HG03342 (cell line): ENCODE results near the gene CREB5.
"Not testable (repeated sequence)": the region's sequence is repeated elsewhere in the genome, so short reads cannot be mapped to it uniquely, and the experiment has no call there.

ENCODE experiments used
- ATAC-seq: cut with Tn5 transposase; IDR thresholded peaks from one replicate; pipeline ENCODE4 v1.9.1; 2021; ENCODE audit warnings: mild to moderate bottlenecking, moderate library complexity; ENCODE audit not compliant: unreplicated experiment

Gene CREB5

DNA sequence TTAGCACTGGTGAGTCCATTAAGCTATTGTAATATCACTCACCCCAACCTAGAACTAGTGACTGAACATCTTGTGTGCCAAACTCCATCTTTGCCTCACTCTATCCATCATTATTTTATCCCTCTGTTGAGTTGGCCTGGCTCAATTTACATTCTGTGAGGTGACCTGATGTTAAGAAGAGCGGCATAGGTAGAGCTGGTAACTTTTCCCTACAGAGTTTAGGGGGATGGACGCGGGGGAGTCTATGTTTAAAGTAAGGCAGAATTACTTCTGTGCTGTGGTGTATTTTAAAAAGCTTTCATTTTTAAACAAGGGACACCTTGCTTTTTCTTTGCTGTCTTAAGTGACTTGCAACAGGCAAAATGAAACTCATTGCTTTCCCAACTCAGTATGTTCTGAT is 186.3 kb downstream of the CREB5 start:
- ATAC-seq = no peak

GRCh38 chr7:28599411-28599810 is 187.1 kb downstream of the CREB5 start:
- ATAC-seq = no peak

- ATAC-seq = no peak
These were observed 190.0 kb downstream of the CREB5 start for GRCh38 chr7:28602282-28602681.

- ATAC-seq = no peak
These were observed 193.2 kb downstream of the CREB5 start for GRCh38 chr7:28605427-28606085.

DNA sequence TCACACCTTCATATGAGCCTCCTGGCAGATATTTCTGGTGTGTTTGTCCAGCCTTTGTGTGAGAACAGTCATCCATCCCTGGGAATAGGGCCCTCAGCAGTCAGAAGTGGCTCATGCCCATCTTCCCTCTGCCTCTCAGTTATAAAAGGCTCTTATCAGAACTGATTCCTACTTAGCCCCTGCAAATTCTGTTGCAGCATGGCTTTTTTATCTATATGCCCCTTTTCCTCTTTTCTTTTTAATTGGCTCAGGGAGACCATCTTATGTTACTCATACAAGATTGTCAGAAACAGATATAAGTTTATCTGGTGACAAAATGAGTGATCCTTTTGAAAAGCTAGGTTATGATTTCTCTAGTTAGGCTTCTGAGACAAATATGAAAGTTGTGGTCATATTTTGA is 194.1 kb downstream of the CREB5 start:
- ATAC-seq = no peak

- ATAC-seq = no peak
These were observed 195.5 kb downstream of the CREB5 start for GRCh38 chr7:28607855-28608193.

DNA sequence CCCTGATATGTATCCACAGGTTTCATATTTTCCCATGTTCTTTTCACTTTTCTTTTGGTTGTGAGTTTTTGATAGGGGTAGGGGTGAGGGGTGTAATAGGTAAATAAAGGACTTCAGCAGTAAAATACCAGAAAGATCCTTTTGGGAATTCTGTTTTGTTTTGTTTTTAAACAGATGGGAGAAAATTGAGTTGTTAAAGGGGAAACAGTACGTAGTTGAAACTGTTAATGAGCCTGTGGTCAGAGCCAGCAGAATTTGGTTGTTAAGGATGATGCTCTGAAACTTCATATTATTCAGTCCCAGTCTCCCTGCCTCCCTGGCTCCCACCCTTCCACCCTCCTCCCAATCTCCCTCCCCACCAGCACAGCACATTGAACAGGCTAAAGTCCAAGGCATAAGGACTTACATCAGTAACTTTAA is 195.9 kb downstream of the CREB5 start:
- no peak for ATAC-seq

- no peak for ATAC-seq
These were observed 196.4 kb downstream of the CREB5 start for GRCh38 chr7:28608731-28609130.

DNA sequence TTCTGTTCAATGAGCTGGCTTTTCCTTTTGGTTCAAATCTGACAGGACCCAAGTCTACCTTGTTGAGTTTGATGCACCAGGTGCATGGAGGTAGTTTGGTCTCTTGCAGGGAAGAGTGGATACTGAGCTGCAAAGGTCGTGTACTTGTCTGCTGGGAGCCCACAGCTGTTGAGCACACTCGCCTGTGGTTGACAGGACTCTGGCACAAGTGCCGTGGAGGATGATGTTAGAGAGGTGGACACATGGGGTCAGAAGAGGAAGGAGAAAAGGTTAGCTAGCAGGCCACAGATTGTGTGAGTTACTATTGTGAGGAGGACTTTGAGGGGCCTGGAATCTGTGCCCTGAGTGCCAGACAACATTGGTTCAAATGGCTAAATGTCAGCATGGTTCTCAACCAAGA is 197.3 kb downstream of the CREB5 start:
- no peak for ATAC-seq

- not testable (repeated sequence) for ATAC-seq
These were observed 199.1 kb downstream of the CREB5 start for GRCh38 chr7:28611399-28611897.

DNA sequence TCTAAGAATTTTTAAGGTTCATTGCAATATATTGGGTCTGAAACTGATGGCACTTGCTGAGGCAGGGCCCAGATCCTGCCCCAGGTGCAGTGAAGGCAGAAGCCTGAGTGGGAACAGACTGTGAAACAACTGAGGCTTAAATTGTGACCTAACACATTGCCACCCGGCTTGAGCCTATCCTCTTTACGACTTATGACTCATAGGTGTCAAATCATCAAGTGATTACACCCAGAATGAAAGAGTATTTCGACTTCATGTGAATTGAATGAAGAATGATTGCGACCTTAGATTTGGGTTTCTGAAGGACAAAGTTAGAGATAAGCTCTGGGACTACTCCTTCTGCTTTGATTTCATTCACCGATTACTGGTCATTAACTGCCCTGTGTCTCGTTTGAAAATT is 200.9 kb downstream of the CREB5 start:
- no peak for ATAC-seq

DNA sequence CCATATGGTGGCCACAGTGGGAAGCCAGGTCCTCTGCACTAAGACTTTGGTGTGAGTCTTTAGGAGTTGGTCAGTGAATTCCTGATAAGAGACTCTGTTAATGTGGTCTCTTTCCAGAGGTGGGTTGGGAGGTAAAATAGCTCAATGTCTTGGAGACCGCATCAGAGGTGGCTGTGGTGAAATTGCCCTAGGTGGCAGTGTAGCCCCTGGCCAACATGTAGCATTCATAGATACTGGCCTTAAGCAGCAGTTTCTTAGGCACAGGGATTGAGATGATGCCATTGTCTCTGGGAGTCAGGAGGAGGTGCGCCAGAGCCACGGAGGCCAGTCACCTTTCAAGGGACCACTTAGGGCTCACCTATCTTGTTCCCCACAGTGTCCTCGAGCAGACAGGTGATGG is 202.8 kb downstream of the CREB5 start:
- no peak for ATAC-seq

DNA sequence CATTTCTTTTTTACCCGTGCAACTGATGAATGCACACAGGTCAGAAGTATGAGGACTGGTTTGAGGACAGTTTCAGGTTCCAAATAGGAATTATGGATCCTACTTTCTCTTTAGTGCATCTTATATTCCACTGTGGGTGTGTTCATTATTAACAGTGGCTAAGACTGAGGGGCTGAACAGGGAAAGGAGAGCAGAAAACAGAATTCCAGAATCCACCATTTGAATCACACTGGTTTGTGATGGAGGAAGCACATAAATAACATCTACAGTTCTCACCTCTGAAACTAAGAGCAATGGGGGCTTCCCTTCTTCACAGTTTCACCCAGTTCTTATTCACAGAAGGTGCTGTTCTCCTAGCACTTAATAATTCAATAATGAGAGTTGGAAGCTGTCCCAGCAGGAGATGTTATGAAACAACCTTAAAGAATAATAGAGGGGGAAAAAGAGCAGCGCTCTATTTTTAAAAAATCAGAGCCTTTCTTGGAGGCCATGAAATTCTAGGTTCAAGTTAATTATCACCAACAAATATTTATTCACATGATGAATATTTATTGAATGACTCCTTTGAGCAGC is 205.1 kb downstream of the CREB5 start:
- ATAC-seq = no peak

DNA sequence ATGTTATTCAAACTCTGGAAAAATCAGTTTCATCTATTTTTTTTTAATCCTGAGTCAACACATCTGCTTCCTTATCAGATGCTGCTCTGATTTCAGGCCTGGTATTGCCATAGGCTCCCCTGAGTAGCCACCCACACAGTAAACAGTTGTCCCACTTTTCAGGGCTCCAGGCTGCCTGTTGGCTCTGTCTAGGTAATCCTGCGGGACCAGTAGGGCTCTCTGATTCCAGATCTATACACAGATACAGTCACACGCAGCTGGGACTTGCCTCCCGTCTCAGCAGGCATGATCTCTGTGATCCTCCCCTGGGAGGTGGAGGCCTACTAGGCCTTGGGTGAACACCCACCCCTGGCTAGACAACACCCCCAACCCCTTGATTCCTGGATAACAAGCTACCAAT is 206.1 kb downstream of the CREB5 start:
- no peak for ATAC-seq

- no peak for ATAC-seq
These were observed 206.9 kb downstream of the CREB5 start for GRCh38 chr7:28619256-28619655.

DNA sequence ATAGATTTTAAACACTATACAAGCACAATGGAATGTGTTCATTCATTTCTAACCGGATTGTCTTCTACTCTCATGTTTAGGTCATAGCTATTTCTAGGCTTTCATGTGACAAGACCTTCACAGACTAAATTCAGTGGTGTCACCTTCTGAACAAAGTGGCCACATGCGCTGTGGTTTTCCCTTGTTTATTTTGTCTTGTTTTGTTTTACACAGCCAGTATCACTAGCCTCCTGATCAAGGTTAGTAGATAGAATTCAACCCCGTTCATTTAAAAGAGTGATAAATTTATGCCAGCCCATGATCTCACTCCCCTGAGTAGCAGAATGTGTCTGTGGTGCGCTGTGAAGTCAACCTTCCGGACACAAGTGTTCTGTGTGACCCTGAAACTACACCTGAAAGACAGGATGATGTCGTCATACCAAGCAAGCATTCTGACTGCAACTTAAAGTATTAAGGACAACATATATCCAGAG is 209.1 kb downstream of the CREB5 start:
- no peak for ATAC-seq

GRCh38 chr7:28623105-28623730 is 210.9 kb downstream of the CREB5 start:
- ATAC-seq = no peak

- ATAC-seq = no peak
These were observed 211.5 kb downstream of the CREB5 start for GRCh38 chr7:28623863-28624262.

DNA sequence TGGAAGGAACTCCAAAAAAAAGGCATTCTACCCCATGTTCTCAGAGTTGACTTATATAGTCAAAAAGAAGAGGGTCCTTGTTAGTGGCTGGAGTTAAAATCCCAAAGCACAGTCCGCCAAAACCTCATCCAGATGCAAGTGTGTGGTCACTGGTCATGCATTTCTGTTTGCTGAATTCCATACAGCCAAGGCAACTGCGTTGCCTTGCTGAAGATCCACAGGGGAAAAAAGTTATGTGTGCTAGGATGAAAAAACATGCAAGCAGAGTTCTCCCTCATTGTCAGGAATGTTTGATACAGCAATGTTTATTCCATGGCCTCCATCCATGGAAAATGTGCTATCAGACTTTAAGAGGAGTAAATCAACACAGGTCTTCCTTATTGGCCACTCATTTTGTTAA is 213.1 kb downstream of the CREB5 start:
- no peak for ATAC-seq

- no peak for ATAC-seq
These were observed 213.9 kb downstream of the CREB5 start for GRCh38 chr7:28626221-28626620.

DNA sequence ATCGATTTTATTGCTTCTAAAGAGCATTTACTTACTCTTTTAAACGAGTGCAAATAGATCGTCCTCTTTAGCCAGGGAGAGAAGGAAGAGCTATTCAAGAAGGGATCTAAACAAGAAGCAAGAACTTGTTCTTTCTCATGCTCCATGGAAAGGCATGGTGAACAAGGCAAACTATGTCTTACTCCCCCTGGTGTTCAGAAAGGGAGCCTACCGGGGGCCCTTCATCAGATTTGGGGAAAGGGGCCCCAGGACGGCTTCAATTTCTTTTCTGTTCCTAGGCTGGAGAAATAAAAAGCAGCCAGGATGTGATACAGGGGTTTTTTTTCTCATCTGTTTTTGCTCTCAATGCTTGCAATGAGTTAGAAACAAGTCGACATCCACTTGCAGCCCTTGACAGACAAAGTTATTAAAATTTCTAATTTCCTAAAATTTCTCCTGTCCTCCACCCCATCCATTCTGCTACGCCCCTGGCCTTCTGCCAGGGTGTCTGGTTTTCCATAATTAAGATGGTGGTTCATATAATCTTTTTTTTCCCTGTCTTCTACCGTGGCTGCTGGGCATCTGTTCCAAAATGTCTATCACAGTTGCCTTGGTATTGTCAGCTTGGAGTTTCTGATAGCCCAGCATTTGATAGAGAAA is 214.4 kb downstream of the CREB5 start:
- no peak for ATAC-seq

DNA sequence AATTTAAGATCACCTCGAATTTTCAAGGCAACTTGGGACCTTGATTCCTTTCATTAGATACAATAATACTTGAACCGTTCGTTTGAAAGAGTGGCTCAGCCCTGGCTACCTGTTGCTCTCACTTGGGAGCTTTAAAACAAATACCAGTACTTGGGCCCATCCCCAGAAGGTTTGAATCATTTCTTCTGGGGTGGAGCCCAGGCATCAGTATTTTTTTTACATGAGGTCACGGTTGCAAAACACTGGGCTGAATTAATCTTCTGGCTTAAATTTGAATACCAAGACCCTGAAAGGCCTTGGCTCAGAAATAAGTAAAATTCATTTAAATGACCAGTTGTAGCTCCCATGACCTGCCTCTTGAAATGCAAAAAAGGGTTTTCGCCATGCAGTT is 214.9 kb downstream of the CREB5 start:
- no peak for ATAC-seq
